HFFc6 (cell line): ENCODE data around the gene POLR1A. TPM values are rescaled to one million over a fixed set of nuclear protein-coding genes. Genes with fewer than 3 reads are reported as not detected.

ENCODE experiments used
- DNase-seq: peaks from one replicate; pipeline ENCODE4 v3.0.0-alpha.2; 2018
- H3K27ac Mint-ChIP-seq: 2 replicates; pipeline ENCODE4 v1.8.0; 2020; ENCODE audit warnings: mild to moderate bottlenecking, mixed read lengths
- H3K27me3 Mint-ChIP-seq: 2 replicates; pipeline ENCODE4 v1.8.0; 2021; ENCODE audit warnings: mild to moderate bottlenecking, moderate library complexity, mixed read lengths; ENCODE audit not compliant: insufficient read depth
- H3K36me3 Mint-ChIP-seq: 2 replicates; pipeline ENCODE4 v1.8.0; 2021; ENCODE audit warnings: low read depth, mixed read lengths
- H3K4me1 Mint-ChIP-seq: 2 replicates; pipeline ENCODE4 v1.8.0; 2020; ENCODE audit warnings: low read depth, mixed read lengths
- H3K4me3 Mint-ChIP-seq: 2 replicates; pipeline ENCODE4 v1.8.0; 2020; ENCODE audit warnings: mild to moderate bottlenecking, moderate library complexity, mixed read lengths
- H3K9me3 Mint-ChIP-seq: 2 replicates; pipeline ENCODE4 v1.8.0; 2020; ENCODE audit warnings: mild to moderate bottlenecking, mixed read lengths
- total RNA-seq, 6 experiments: library from RNA; stranded (reverse); fragmentation: NEBNext Ultra II Directional; extraction: Animal tissue kit (Norgen Biotek cat#: 25700); gene quantifications; 2 replicates in 1 of 6; 3 replicates in 5 of 6; pipeline ENCODE4 v1.2.3, GENCODE V29; 2021
- TF ChIP-seq, protein P1 (sequence below): fragments of 200-600 bp; sonication (generic); IDR thresholded peaks from 2 replicates; pipeline ENCODE4 v1.5.0; 2021; ENCODE audit warnings: antibody characterized with exemption, mild to moderate bottlenecking

Gene POLR1A
- total RNA-seq, 6 experiments from 2014 or later, result 32.2 to 37.6 (median 34.8) TPM

DNA sequence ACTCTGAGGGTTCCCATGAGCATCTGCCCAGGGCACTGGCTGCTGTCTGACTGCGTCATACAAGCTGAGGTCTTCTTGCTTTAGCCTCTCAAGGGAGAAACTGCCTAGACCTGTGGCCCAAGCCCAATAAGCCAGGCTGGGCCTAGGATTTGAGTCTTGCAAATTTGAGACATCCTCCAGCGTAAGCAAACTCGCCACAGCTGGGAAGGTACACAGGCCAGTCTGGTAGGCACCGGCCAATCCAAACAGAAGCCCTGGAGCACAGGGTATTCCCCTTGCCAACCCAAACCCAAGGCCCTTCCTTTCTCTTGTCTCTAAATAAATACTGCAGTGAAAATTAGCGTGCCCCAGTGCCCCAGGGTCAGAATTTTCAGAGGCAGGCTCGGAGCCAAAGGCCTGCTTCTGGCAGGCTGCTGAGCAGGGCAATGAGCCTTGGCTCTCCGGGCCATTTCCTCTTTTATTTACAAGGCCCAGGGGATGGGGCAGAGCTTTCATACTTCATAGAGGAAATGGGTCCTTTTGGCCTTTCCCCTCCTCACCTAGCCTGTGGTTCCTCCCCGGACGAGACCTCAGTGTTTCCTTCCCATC, 33.3 kb downstream of the POLR1A start:
- DNase-seq, result no peak
- peak overlapping the region; percentile 20; the same call in 1 of the 2 replicates for H3K27ac Mint-ChIP-seq

DNA sequence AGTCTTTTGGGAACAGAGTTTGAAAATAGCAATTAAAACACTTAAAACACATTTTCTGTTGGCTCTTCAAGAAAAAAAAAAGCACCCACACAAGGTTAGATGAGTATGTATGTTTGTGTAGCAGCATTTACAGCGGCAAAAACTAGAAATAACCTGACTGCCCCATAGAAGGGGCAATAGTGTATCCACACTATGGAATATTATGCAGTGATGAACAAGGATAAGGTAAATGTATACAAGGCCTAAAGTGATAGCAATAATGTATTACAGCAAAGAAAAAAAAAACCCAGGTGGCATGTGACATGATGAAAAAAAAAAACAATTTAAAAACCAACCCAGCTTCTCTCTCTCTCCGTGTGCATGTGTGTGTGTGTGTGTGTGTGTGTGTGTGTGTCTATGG, 34.8 kb downstream of the POLR1A start:
- DNase-seq, result no peak
- Mint-ChIP-seq H3K36me3 (peaks cover 36% of the 10 kb centered on the region), H3K4me3 (no peak overlapping the region), H3K9me3 (no peaks in the 10 kb centered on the region), H3K27ac (no peak overlapping the region), H3K4me1 (peaks cover 36% of the 10 kb centered on the region), H3K27me3 (no peaks in the 10 kb centered on the region)
- TF ChIP-seq, protein P1, sequence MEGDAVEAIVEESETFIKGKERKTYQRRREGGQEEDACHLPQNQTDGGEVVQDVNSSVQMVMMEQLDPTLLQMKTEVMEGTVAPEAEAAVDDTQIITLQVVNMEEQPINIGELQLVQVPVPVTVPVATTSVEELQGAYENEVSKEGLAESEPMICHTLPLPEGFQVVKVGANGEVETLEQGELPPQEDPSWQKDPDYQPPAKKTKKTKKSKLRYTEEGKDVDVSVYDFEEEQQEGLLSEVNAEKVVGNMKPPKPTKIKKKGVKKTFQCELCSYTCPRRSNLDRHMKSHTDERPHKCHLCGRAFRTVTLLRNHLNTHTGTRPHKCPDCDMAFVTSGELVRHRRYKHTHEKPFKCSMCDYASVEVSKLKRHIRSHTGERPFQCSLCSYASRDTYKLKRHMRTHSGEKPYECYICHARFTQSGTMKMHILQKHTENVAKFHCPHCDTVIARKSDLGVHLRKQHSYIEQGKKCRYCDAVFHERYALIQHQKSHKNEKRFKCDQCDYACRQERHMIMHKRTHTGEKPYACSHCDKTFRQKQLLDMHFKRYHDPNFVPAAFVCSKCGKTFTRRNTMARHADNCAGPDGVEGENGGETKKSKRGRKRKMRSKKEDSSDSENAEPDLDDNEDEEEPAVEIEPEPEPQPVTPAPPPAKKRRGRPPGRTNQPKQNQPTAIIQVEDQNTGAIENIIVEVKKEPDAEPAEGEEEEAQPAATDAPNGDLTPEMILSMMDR, result no peak

More for the DNA sequence above, 33.3 kb downstream of the POLR1A start:
- TF ChIP-seq, protein P1, result no peak
- Mint-ChIP-seq H3K27me3 (no peaks in the 10 kb centered on the region), H3K9me3 (no peaks in the 10 kb centered on the region), H3K4me1 (peaks cover 21% of the 10 kb centered on the region), H3K36me3 (peaks cover 33% of the 10 kb centered on the region), H3K4me3 (no peak overlapping the region)

DNA sequence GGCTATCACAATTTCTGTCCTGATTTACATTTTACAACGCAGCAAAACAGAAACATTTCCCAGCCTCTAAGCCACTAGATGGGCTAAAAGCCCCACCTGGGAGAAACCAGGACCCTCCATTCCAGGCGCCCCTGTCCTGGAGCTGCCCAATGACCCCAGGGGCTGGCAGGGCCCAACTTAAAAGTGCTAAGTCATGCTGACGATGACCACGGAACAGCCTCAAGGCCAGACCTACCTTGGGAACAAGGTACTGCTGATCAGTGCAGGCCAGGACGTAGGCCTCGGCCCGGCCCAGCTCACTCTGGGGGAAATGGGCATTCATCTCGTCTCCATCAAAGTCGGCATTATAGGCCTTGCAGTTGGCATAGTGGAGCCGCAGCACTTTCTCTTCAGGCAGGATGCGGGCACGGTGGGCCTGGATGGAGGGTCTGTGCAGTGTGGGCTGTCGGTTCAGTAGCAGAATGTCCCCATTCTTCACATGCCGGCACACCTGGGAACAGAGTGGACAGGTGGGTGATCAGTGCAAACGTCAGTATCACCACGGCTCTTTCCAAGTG, 35.8 kb downstream of the POLR1A start:
- H3K36me3 Mint-ChIP-seq, result peaks cover 45% of the 10 kb centered on the region
- peaks cover 46% of the 10 kb centered on the region for H3K4me1 Mint-ChIP-seq
- no peak overlapping the region for H3K27ac Mint-ChIP-seq

DNA sequence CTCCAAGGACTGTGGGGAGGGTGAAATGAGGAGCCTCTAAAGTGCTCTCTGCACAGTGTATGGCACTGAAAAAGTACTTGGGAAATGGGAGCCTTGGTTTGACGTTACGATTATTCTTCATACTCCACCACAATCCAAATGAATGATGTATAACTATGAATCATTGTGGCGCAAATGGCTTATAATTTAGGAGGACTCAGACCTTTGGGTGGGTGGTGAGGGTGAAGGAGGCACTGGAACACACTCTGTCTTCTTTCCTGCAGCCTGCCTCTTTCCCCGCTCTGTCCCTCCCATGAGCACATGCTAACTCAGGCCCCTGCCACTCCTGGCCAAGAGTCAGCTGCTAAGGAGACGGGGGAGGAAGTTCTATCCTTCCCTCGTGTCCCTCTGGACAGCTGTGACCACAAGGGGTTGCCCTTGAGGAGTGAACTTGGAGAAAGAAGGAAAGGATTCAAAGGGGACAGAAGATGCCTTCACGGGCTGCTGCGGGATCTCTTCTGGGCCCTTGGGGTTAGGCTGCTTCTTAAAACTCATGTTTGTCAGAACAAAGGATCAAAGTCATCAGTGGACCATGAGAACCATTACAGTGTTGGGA, 36.5 kb downstream of the POLR1A start:
- Mint-ChIP-seq H3K27ac (peak overlapping the region; percentile 70; the same call in 1 of the 2 replicates), H3K9me3 (no peaks in the 10 kb centered on the region), H3K4me3 (no peak overlapping the region), H3K4me1 (peaks cover 53% of the 10 kb centered on the region), H3K36me3 (peaks cover 45% of the 10 kb centered on the region), H3K27me3 (no peaks in the 10 kb centered on the region)
- DNase-seq, result no peak
- TF ChIP-seq, protein P1, result no peak

More for the DNA sequence above, 35.8 kb downstream of the POLR1A start:
- TF ChIP-seq, protein P1, result no peak
- H3K9me3 Mint-ChIP-seq, result no peaks in the 10 kb centered on the region
- H3K4me3 Mint-ChIP-seq, result no peak overlapping the region
- H3K27me3 Mint-ChIP-seq, result no peaks in the 10 kb centered on the region
- no peak for DNase-seq

DNA sequence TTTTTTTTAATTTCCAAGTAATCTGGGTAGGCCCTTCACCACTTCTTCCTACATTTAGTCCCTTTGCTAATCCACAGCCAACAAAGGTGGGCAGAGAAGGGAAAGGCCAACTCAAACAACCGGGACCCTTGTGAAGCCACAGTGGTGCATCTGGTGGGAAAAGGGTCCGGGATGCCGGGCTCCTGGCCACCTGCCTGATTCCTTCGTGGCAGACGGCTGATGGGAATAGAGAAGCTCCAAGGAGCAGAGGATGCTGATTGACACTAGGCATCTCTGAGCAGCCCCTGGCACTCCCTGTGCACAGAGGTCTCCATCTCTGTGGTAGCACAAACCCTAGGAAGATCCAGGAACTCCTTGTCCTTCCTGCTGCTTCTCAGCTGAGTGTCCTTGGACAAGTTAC, 37.0 kb downstream of the POLR1A start:
- no peaks in the 10 kb centered on the region for H3K27me3 Mint-ChIP-seq
- peaks cover 48% of the 10 kb centered on the region for H3K36me3 Mint-ChIP-seq

More for the DNA sequence above, 37.0 kb downstream of the POLR1A start:
- TF ChIP-seq, protein P1, result no peak
- no peak overlapping the region; the same call in 1 of the 2 replicates for H3K27ac Mint-ChIP-seq
- no peaks in the 10 kb centered on the region for H3K9me3 Mint-ChIP-seq
- peaks cover 59% of the 10 kb centered on the region for H3K4me1 Mint-ChIP-seq
- no peak overlapping the region for H3K4me3 Mint-ChIP-seq
- DNase-seq, result no peak
